HepG2 (cell line): ENCODE results near the gene SRF. TPM values are rescaled to one million over a fixed set of nuclear protein-coding genes. Genes with fewer than 3 reads are reported as not detected.

ENCODE experiments used
- CBX1 ChIP-seq: IDR thresholded peaks from one replicate; pipeline ENCODE4 v1.6.1; 2016; ENCODE audit warnings: antibody characterized with exemption, low read depth
- CENPX ChIP-seq: sonication (generic); formaldehyde crosslinking; IDR thresholded peaks from 2 replicates; pipeline ENCODE4 v1.9.0; 2021; ENCODE audit warnings: mild to moderate bottlenecking, missing genetic modification reagents, moderate library complexity
- CHD2 ChIP-seq: IDR thresholded peaks from 2 replicates; pipeline ENCODE4 v1.6.1; 2011; ENCODE audit warnings: low read depth, low read length, improper control_type of control experiment
- CTCF ChIP-seq: sonication (generic); formaldehyde crosslinking; IDR thresholded peaks from 2 replicates; pipeline ENCODE4 v1.5.0; 2020; ENCODE audit warnings: mild to moderate bottlenecking, missing genetic modification reagents, moderate library complexity
- GABPA ChIP-seq, 2 experiments: IDR thresholded peaks; 2 replicates each; pipeline ENCODE4 v1.6.1; 2011 to 2016; ENCODE audit warnings: low read depth in 2 of 2, low read length in 1 of 2, missing biosample characterization in 1 of 2, missing genetic modification characterization in 1 of 2
- MXI1 ChIP-seq: IDR thresholded peaks from 3 replicates; pipeline ENCODE4 v1.6.1; 2012; ENCODE audit warnings: low read depth, low read length, inconsistent platforms, borderline replicate concordance
- PITX1 ChIP-seq: sonication (generic); formaldehyde crosslinking; IDR thresholded peaks from 2 replicates; pipeline ENCODE4 v1.5.1; 2020; ENCODE audit warnings: mild to moderate bottlenecking, missing genetic modification reagents
- SRF ChIP-seq: IDR thresholded peaks from 2 replicates; pipeline ENCODE4 v1.6.1; 2011; ENCODE audit warnings: mild to moderate bottlenecking, low read depth, low read length, moderate library complexity
- STAG1 ChIP-seq: sonication (generic); formaldehyde crosslinking; IDR thresholded peaks from 2 replicates; pipeline ENCODE4 v1.4.0; 2020; ENCODE audit warnings: missing genetic modification reagents
- TAF1 ChIP-seq: sonication (generic); formaldehyde crosslinking; IDR thresholded peaks from 2 replicates; pipeline ENCODE4 v1.4.0; 2020; ENCODE audit warnings: missing genetic modification reagents
- TBX3 ChIP-seq: fragments of 450-650 bp; IDR thresholded peaks from 2 replicates; pipeline ENCODE4 v1.6.1; 2017; ENCODE audit warnings: antibody characterized with exemption, mild to moderate bottlenecking, inconsistent platforms, borderline replicate concordance
- UBTF ChIP-seq: sonication (generic); formaldehyde crosslinking; IDR thresholded peaks from 2 replicates; pipeline ENCODE4 v1.4.0; 2020; ENCODE audit warnings: mild to moderate bottlenecking, missing genetic modification reagents
- ZBTB3 ChIP-seq: sonication (generic); formaldehyde crosslinking; IDR thresholded peaks from 2 replicates; pipeline ENCODE4 v1.4.0; 2020; ENCODE audit warnings: low read depth, mild to moderate bottlenecking, moderate library complexity, missing genetic modification reagents, borderline replicate concordance
- ZNF230 ChIP-seq: sonication (generic); formaldehyde crosslinking; IDR thresholded peaks from 2 replicates; pipeline ENCODE4 v1.4.0; 2020; ENCODE audit warnings: mild to moderate bottlenecking, missing genetic modification reagents
- ZNF30 ChIP-seq: sonication (generic); formaldehyde crosslinking; IDR thresholded peaks from 2 replicates; pipeline ENCODE4 v1.5.0; 2020; ENCODE audit warnings: mild to moderate bottlenecking, missing genetic modification reagents
- ZNF441 ChIP-seq: sonication (generic); formaldehyde crosslinking; IDR thresholded peaks from 2 replicates; pipeline ENCODE4 v1.7.0; 2021; ENCODE audit warnings: missing genetic modification reagents, borderline replicate concordance
- ZNF510 ChIP-seq: sonication (generic); formaldehyde crosslinking; IDR thresholded peaks from 2 replicates; pipeline ENCODE4 v1.4.0; 2020; ENCODE audit warnings: low read depth, mild to moderate bottlenecking, missing genetic modification reagents
- polyA plus RNA-seq, 8 experiments: library from polyadenylated mRNA; depleted of rRNA in 3 of 8; stranded (reverse) in 7 of 8; unstranded in 1 of 8; fragments of >200 nt; fragmentation: Illumina TruSeq in 4 of 8; extraction: Trizol in 4 of 8; gene quantifications; 2 replicates each; pipeline versions ENCODE4 v1.2.1 to v1.2.3, GENCODE V29; 2011 to 2016; ENCODE audit warnings: low read depth in 4 of 8, missing spikeins in 1 of 8, mixed read lengths in 1 of 8; ENCODE audit not compliant: insufficient read depth in 1 of 8
- total RNA-seq, 5 experiments: library from RNA; depleted of rRNA; stranded (reverse); fragments of >200 nt; fragmentation: Illumina TruSeq; extraction: Trizol; gene quantifications; 2 replicates each; pipeline ENCODE4 v1.2.3, GENCODE V29; 2016; ENCODE audit warnings: low read depth in 1 of 5
- TF ChIP-seq, protein P1 (sequence below): sonication (generic); formaldehyde crosslinking; IDR thresholded peaks from 2 replicates; pipeline ENCODE4 v1.5.1; 2020; ENCODE audit warnings: missing genetic modification reagents, mild to moderate bottlenecking, borderline replicate concordance
- TF ChIP-seq, protein P2 (sequence below), 2 experiments: sonication (generic) in 1 of 2; formaldehyde crosslinking in 1 of 2; IDR thresholded peaks; 2 replicates each; pipeline versions ENCODE4 v1.5.1 to v1.6.1; 2011 to 2020; ENCODE audit warnings: borderline replicate concordance in 1 of 2, low read depth in 1 of 2, low read length in 1 of 2, mild to moderate bottlenecking in 1 of 2, missing genetic modification reagents in 1 of 2, moderate library complexity in 1 of 2

Gene SRF
- total and polyA plus RNA-seq, 2 of the 13 experiments (the other 11 are each of a cell fraction or from before 2014, with no cell fraction given): 25.5 to 44.1 TPM

GRCh38 chr6:43174263-43175112 lies 3.4 kb downstream of the SRF start (continued):
- peak; percentile 39 for TF ChIP-seq CTCF (CRISPR knock-in tag)
- no peak for TF ChIP-seq ZNF30 (CRISPR knock-in tag)
- no peak for TF ChIP-seq ZNF441 (CRISPR knock-in tag)
- peak; percentile 91; the same call in 1 of the 2 replicates for TF ChIP-seq ZBTB3
- peak; percentile 53; the same call in 1 of the 2 replicates for TF ChIP-seq CHD2
- TF ChIP-seq UBTF (CRISPR knock-in tag): peak; percentile 62; the same call in 1 of the 2 replicates
- TF ChIP-seq CBX1: peak; percentile 83
- TF ChIP-seq, protein P1, sequence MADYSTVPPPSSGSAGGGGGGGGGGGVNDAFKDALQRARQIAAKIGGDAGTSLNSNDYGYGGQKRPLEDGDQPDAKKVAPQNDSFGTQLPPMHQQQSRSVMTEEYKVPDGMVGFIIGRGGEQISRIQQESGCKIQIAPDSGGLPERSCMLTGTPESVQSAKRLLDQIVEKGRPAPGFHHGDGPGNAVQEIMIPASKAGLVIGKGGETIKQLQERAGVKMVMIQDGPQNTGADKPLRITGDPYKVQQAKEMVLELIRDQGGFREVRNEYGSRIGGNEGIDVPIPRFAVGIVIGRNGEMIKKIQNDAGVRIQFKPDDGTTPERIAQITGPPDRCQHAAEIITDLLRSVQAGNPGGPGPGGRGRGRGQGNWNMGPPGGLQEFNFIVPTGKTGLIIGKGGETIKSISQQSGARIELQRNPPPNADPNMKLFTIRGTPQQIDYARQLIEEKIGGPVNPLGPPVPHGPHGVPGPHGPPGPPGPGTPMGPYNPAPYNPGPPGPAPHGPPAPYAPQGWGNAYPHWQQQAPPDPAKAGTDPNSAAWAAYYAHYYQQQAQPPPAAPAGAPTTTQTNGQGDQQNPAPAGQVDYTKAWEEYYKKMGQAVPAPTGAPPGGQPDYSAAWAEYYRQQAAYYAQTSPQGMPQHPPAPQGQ: 0 out of 2 replicates have a peak, but pooled peaks have one; percentile 9
- 0 out of 2 replicates have a peak, but pooled peaks have one; percentile 63 for TF ChIP-seq PITX1 (CRISPR knock-in tag)
- peak; percentile 5; the same call in 1 of the 2 replicates for TF ChIP-seq TBX3
- no peak for TF ChIP-seq STAG1 (CRISPR knock-in tag)
- TF ChIP-seq SRF: peak; percentile 99
- TF ChIP-seq GABPA (IDR thresholded peaks at IDR 0.05; ENCODE audit: low read depth, low read length): no peak
- TF ChIP-seq GABPA (CRISPR knock-in tag; IDR thresholded peaks at IDR 0.05; ENCODE audit: low read depth): peak; percentile 81
- TF ChIP-seq ZNF510 (CRISPR knock-in tag): 0 out of 2 replicates have a peak, but pooled peaks have one; percentile 79
- TF ChIP-seq ZNF230 (CRISPR knock-in tag): peak; percentile 80; the same call in 1 of the 2 replicates
- TF ChIP-seq, protein P2, sequence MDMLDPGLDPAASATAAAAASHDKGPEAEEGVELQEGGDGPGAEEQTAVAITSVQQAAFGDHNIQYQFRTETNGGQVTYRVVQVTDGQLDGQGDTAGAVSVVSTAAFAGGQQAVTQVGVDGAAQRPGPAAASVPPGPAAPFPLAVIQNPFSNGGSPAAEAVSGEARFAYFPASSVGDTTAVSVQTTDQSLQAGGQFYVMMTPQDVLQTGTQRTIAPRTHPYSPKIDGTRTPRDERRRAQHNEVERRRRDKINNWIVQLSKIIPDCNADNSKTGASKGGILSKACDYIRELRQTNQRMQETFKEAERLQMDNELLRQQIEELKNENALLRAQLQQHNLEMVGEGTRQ (IDR thresholded peaks at IDR 0.05; ENCODE audit: low read depth, low read length): no peak
- TF ChIP-seq, protein P2 (CRISPR knock-in tag; IDR thresholded peaks at IDR 0.05; ENCODE audit: borderline replicate concordance): peak; percentile 90; the same call in 1 of the 2 replicates
- peak; percentile 95; the same call in 2 of the 3 replicates for TF ChIP-seq MXI1
- peak; percentile 42; the same call in 1 of the 2 replicates for TF ChIP-seq TAF1
- TF ChIP-seq CENPX (CRISPR knock-in tag): no peak
